Prostate gland (tissue), 2 donors: ENCODE results near the gene ANGPTL8.

Experiments
- POLR2A ChIP-seq: fragments of 450-650 bp; IDR thresholded peaks from one replicate; pipeline ENCODE4 v1.6.1; 2016; ENCODE audit warnings: antibody characterized with exemption, mild to moderate bottlenecking
- TF ChIP-seq, protein P1 (sequence below), 4 experiments: fragments of 200-600 bp in 2 of 4; fragments of 450-650 bp in 2 of 4; sonication (generic) in 2 of 4; IDR thresholded peaks; 1 replicate in 3 of 4; 2 replicates in 1 of 4; pipeline ENCODE4 v1.5.1; 2016 to 2019; ENCODE audit warnings: antibody characterized with exemption in 4 of 4, mild to moderate bottlenecking in 2 of 4, moderate library complexity in 2 of 4

DNA sequence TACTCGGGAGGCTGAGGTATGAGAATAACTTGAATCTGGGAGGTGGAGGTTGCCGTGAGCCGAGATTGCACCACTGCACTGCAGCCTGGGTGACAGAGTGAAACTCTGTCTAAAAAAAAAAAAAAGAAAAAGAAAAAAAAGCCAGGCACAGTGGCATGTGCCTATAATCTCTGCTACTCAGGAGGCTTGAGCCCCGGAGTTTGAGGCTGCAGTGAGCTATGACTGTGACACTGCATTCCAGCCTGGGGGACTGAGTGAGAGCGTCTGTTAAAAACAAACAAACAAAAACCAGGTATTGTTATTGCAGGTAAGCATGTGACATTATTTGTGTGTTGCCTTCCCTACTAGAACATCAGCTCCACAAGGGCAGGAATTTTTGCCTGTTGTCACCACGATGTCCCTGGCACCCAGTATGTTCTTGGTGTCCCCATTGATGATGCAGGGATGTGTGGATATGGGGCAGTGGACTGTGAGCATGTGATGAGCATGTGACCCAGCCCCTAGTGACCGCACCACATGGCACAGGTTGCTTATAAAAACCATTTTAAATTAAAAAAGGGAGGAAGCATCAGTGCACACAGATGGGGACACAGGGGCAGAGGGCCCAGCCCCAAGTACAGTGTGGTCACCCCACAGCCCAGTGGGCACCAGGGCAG is 40.5 kb upstream of the ANGPTL8 start:
- no peak for TF ChIP-seq POLR2A
- TF ChIP-seq, protein P1, sequence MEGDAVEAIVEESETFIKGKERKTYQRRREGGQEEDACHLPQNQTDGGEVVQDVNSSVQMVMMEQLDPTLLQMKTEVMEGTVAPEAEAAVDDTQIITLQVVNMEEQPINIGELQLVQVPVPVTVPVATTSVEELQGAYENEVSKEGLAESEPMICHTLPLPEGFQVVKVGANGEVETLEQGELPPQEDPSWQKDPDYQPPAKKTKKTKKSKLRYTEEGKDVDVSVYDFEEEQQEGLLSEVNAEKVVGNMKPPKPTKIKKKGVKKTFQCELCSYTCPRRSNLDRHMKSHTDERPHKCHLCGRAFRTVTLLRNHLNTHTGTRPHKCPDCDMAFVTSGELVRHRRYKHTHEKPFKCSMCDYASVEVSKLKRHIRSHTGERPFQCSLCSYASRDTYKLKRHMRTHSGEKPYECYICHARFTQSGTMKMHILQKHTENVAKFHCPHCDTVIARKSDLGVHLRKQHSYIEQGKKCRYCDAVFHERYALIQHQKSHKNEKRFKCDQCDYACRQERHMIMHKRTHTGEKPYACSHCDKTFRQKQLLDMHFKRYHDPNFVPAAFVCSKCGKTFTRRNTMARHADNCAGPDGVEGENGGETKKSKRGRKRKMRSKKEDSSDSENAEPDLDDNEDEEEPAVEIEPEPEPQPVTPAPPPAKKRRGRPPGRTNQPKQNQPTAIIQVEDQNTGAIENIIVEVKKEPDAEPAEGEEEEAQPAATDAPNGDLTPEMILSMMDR (IDR thresholded peaks at IDR 0.05): no peak
